NCI-H128 (cell line): ENCODE results near the gene SCP2.
"Not testable (repeated sequence)": the region's sequence is repeated elsewhere in the genome, so short reads cannot be mapped to it uniquely, and the experiment has no call there.

Experiments used
- DNase-seq: peaks from one replicate; lab custom pipeline; 2025; ENCODE audit not compliant: unreplicated experiment; lab: John Stamatoyannopoulos, UW

SCP2 gene

GRCh38 chr1:52916241-52916975, 10.7 kb upstream of the SCP2 start:
- no peak for DNase-seq

GRCh38 chr1:52917156-52917555, 9.9 kb upstream of the SCP2 start:
- no peak for DNase-seq

DNA sequence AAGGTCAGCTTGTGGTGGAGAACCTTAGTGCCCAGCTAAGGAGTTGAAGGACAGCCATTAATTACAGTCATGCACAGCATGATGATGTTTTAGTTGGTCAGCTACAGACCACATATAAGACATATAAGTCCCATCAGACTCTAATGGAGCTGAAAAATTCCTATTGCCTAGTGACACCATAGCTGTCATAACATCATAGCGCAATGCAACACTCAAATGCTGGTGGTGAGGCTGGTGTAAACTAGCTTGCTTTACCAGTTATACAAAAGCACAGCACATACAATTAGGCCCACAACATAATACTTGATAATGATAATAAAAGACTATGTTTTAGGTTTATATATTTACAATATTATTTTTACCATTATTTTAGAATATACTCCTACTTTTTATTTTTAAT, 9.5 kb upstream of the SCP2 start:
- no peak for DNase-seq

DNA sequence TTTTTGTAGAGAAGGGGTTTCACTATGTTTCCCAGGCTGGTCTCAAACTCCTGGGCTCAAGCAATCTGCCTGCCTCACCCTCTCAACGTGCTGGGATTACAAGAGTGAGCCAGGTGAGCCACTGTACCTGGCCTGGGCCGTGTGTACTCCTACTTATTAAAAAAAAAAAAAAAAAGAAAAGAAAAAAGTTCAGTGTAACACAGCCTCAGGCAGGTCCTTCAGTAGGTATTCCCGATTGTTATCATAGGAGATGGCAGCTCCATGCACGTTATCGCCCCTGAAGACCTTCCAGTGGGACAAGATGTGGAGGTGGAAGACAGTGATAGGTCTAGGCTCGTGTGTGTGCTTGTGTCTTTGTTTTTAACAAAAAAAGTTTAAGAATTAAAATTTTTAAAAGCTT, 8.9 kb upstream of the SCP2 start:
- DNase-seq = no peak

- no peak for DNase-seq
Measured at GRCh38 chr1:52919051-52919722, 7.9 kb upstream of the SCP2 start.

DNA sequence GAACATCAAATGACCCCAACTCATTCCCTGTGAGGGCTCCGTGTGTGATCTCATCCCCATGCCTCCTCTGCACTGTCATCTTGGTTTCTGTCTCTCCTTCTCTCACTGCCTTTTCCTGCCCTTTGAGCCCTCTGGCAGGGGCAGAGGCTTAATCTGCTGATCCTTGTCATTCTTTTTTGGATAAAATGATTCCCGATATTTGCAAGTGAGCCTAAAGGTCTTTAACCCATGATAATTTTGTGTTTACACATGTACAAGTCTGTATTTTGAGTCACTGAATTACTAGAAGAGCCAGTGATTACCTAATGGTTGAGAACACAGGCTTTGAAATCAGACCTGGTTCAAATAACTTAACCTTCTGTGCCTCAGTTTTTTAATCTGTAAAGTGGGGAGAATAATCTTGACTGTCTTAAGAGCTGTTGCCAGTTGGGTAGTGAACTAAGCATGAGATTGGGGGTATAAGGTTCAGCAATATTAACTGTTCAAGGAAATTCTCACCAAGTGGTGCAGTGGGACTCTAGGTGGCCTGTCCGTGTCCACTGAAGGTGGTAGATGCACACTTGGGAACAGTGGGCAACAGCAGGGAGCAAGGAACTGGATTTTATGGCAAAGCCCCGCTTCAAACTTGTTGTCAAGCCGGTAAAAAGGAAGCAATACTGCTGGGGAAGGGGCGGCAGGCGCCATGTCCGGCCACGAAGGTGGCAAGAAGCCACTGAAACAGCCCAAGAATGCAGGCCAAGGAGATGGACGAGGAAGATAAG, 7.2 kb upstream of the SCP2 start:
- DNase-seq = no peak

- no peak for DNase-seq
Measured at GRCh38 chr1:52920791-52921291, 6.2 kb upstream of the SCP2 start.

GRCh38 chr1:52925571-52926005, 1.5 kb upstream of the SCP2 start:
- no peak for DNase-seq

- DNase-seq = no peak
Measured at GRCh38 chr1:52926864-52927211, 238 bp upstream of the SCP2 start.

DNA sequence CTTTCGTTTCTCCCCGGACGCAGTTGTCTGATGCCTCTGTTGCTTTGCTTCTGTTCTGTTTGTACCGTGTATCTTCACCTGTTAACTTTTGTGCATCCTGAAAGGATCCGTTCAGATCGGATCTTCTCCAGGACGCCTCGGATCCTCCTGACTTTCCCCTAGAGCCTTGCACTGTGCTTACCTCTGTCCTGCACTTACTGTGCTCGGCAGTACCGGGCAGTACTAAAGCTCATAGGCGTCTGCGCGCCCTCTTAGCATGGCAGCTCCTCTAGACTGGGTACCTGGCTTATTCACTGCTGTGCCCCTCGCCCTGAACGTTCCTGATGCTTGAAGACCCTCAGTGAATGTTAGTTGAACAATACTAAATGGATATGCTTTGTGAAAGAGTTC, 934 bp downstream of the SCP2 start:
- no peak for DNase-seq

DNA sequence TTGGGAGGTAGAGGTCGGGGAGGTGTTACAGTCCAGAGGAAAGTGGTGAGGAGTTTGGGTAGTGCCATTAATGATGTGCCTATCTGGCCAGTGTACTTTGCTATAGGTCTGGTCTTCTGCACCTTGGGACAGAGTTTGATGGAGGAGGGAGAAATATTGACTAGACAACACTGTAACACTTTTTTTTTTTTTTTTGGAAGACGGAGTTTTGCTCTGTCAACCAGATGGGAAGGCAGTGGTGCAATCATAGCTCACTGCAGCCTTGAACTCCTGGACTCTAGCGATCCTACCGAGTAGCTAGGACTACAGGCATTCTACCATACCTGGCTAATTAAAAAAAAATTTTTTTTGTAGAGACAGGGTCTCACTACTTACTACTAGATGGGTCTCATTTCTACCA, 1.9 kb downstream of the SCP2 start:
- no peak for DNase-seq

DNA sequence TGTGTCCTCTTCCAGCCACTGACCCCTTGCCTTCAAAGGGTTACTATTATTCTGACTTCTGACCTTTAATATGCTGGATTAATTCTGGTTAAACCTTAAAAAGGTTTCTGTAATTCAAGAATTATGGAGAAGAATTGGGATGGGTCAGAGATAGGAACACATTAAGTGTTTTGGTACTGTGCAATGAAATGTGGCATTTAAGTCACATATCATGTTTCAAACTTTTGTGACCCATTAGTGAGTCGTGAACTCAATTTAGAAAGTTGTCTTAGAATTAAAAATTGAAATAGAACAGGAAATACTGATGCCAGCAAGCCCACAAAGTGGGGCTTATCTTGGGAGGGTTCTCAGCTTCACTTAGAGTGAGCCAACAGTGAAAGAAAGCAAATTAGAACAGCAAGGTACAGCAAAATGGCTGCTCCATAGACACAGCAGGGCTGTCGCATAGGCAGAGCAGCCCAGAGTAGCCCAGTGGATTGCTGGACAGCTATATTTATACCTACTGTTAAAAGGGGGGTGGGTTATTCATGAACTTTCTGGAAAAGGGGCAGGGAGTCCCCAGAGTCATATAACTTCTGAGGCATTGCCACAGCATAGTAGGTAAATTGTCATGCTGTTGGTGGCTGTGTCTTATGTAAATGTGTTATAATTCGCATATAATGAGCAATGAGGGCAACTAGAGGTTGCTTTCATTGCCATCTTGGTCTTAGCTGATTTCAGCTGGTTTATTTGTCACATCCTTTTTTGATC, 10.5 kb downstream of the SCP2 start:
- DNase-seq = no peak

DNA sequence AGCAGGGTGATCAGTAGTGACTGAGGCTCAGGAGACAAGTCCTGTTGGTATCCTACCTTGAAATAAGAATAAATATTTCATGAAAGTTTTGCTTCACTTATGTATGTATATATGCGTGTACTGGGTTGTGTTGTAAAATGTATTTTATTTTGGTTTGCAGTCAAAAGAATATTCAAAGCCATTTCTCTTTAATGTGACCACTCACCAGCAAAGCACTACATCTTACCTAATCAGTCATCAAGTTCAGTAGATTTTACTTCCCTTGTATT, 11.0 kb downstream of the SCP2 start:
- DNase-seq = no peak

- DNase-seq = no peak
Measured at GRCh38 chr1:52943876-52944416, 16.9 kb downstream of the SCP2 start.

DNA sequence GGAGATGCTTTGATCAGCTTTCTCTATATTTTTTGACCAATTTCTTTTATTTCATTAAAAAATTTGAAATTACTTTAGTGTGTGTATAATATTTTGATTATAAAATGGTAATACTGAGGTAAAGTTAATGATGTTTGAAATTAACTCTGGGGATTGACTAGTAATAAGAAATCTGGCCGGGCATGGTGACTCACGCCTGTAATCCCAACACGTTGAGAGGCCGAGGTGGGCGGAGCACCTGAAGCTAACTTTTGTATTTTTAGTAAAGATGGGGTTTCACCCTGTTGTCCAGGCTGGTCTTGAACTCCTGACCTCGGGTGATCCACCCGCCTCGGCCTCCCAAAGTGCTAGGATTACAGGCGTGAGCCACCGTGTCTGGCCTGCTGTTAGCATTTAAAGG, 17.5 kb downstream of the SCP2 start:
- DNase-seq = no peak

DNA sequence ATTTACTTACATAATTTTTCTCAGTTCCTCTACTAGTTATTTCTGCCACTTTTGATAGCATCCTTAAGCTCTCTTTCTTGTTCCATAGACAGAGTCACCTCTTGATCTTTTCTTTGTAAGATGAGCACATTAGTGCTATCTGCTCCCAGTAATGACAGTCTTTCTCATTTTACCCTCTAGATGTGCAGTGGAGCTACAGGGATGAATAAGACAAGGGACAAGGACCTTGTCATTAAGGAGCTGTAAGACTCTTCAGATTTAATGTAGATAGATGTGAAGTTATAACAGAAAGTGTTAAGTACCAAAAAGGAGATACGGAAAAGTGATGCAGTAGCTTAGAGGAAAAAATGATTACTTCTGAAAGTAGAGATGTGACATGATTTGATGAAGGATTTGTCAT, 20.4 kb downstream of the SCP2 start:
- DNase-seq = no peak

DNA sequence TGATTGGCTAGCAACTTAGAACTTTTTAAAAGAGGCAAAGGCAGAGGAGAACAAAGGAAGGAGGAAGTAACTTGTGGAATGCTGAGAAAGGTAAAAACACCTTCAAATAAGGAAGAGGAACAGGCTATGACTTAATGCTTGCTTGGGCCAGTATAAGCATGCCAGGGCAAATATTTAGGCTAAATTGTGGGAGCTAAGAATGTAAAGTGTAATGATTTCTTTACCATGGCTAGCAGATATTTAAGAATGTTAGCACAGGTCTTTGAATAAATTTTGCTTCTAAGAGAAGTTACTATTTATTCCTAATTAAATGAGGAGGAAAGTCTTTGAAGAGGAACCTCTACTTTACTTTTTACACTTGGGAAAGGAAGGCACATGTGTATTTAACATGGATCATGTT, 22.5 kb downstream of the SCP2 start:
- DNase-seq = not testable (repeated sequence)

DNA sequence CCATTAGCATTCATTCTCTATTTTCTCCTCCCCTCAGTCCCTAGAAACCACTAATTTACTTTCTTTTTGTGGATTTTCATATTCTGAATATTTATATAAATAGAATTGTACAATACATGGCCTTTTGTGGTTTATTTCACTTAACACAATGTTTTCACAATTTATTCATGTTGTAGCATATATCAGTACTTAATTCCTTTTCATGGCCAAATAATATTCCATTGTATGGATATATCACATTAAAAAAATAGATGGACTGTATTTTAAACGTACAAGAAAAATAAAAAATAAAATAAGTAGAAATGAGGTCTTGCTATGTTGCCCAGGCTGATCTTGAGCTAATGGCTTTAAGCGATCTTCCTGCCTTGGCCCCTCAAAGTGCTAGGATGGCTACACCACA, 25.0 kb downstream of the SCP2 start:
- no peak for DNase-seq

- no peak for DNase-seq
Measured at GRCh38 chr1:52955129-52955970, 28.3 kb downstream of the SCP2 start.

- DNase-seq = no peak
Measured at GRCh38 chr1:52963101-52963500, 36.0 kb downstream of the SCP2 start.
